Osteoblast (primary cell): ENCODE data around the gene FAM107A. TPM values are rescaled to one million over a fixed set of nuclear protein-coding genes. Genes with fewer than 3 reads are reported as not detected.

ENCODE experiments used
- DNase-seq: peaks from one replicate; pipeline ENCODE4 v3.0.0; 2011; ENCODE audit warnings: low spot score, mixed read lengths; ENCODE audit not compliant: insufficient read length; ENCODE audit errors: missing footprints
- H2AFZ ChIP-seq: 2 replicates; pipeline ENCODE4 v1.6.0; 2011; ENCODE audit warnings: mild to moderate bottlenecking, low read length
- H3K27ac ChIP-seq: 2 replicates; pipeline ENCODE4 v1.5.1; 2011; ENCODE audit warnings: mild to moderate bottlenecking, low read depth, low read length, moderate library complexity
- H3K27me3 ChIP-seq: 2 replicates; pipeline ENCODE4 v1.6.0; 2012; ENCODE audit warnings: mild to moderate bottlenecking, control low read depth, inconsistent platforms, low read length, moderate library complexity; ENCODE audit not compliant: insufficient read depth
- H3K36me3 ChIP-seq: 2 replicates; pipeline ENCODE4 v1.5.1; 2011; ENCODE audit warnings: mild to moderate bottlenecking, low read length, control low read depth, moderate library complexity; ENCODE audit not compliant: insufficient read depth
- H3K4me1 ChIP-seq: 2 replicates; pipeline ENCODE4 v1.5.1; 2011; ENCODE audit warnings: mild to moderate bottlenecking, low read length, control low read depth, moderate library complexity; ENCODE audit not compliant: insufficient read depth
- H3K4me2 ChIP-seq: 2 replicates; pipeline ENCODE4 v1.6.0; 2011; ENCODE audit warnings: mild to moderate bottlenecking, low read length; ENCODE audit not compliant: insufficient read depth
- H3K4me3 ChIP-seq: fragments of 200-600 bp; sonication (generic); 3 replicates; pipeline ENCODE4 v1.5.1; 2012; ENCODE audit warnings: mild to moderate bottlenecking, low read length, inconsistent platforms; ENCODE audit not compliant: insufficient read depth
- H3K79me2 ChIP-seq: 2 replicates; pipeline ENCODE4 v1.6.0; 2012; ENCODE audit warnings: mild to moderate bottlenecking, low read length, control low read depth, inconsistent platforms; ENCODE audit not compliant: insufficient read depth
- H3K9me3 ChIP-seq: 2 replicates; pipeline ENCODE4 v1.5.1; 2011; ENCODE audit warnings: low read depth, low read length, control low read depth
- H4K20me1 ChIP-seq: 2 replicates; pipeline ENCODE4 v1.6.0; 2012; ENCODE audit warnings: mild to moderate bottlenecking, low read length, control low read depth; ENCODE audit not compliant: insufficient read depth
- total RNA-seq: library from RNA; depleted of rRNA; stranded (reverse); fragments of >200 nt; gene quantifications from 2 replicates; pipeline ENCODE4 v1.2.3, GENCODE V29; 2012
- TF ChIP-seq, protein P1 (sequence below): IDR thresholded peaks from 2 replicates; pipeline ENCODE4 v1.5.1; 2011; ENCODE audit warnings: mild to moderate bottlenecking, low read depth, low read length, moderate library complexity; ENCODE audit errors: extremely low read depth

Gene FAM107A
- total RNA-seq, 1 donor = not detected

DNA sequence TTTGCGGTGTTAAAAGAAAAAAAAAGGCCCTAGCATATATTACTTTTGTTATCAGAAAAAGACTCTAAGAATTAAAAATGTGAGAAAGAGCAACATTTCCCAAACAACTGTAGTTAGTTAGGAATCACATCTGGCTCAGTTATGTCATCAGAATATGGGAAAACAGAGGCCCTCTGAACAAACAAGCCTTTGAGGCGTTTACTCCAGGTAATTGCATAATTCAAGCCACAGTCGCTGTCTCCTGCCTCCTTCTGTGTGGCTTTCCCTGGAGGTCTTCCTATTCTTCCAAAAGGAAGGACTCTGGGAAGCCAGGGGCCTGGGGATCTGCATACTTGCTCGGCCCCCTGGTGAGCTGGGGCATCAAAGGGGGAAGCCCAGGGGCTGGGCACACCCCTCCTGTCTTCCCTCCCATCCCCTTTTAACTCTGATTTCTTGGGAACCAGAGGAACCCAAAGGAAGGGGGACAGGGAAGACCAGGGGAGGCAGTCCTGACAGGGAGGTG is 3.7 kb upstream of the FAM107A start:
- DNase-seq = no peak
- no peaks in the 10 kb centered on the region for H3K9me3 ChIP-seq
- H3K4me3 ChIP-seq = no peak overlapping the region
- no peaks in the 10 kb centered on the region for H3K36me3 ChIP-seq
- no peak overlapping the region for H2AFZ ChIP-seq
- no peaks in the 10 kb centered on the region for H3K79me2 ChIP-seq
- no peaks in the 10 kb centered on the region for H4K20me1 ChIP-seq
- TF ChIP-seq, protein P1, sequence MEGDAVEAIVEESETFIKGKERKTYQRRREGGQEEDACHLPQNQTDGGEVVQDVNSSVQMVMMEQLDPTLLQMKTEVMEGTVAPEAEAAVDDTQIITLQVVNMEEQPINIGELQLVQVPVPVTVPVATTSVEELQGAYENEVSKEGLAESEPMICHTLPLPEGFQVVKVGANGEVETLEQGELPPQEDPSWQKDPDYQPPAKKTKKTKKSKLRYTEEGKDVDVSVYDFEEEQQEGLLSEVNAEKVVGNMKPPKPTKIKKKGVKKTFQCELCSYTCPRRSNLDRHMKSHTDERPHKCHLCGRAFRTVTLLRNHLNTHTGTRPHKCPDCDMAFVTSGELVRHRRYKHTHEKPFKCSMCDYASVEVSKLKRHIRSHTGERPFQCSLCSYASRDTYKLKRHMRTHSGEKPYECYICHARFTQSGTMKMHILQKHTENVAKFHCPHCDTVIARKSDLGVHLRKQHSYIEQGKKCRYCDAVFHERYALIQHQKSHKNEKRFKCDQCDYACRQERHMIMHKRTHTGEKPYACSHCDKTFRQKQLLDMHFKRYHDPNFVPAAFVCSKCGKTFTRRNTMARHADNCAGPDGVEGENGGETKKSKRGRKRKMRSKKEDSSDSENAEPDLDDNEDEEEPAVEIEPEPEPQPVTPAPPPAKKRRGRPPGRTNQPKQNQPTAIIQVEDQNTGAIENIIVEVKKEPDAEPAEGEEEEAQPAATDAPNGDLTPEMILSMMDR = no peak
- H3K27me3 ChIP-seq = peaks cover 11% of the 10 kb centered on the region
- no peak overlapping the region for H3K27ac ChIP-seq
- H3K4me2 ChIP-seq = no peak overlapping the region
- H3K4me1 ChIP-seq = peaks cover 6% of the 10 kb centered on the region

DNA sequence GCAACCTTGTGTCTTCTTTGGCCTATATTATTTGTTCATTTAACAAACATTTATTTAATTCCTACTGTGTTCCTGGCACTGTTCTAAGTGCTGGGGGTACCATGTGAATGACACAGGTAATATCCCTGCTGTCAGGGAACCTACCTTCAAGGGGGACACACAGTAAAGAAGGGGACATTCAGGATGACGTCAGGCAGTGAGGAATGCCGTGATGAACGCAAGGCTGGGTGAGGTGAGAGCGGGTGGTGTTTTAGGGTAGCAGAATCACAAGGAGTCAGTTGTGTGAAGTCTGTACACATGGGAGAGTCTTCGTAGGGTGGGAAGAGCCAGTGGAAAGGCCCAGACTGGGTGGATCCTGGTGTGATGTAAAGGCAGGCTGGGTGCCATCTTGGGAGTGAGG is 1.7 kb upstream of the FAM107A start:
- Histone ChIP-seq H3K36me3 (no peaks in the 10 kb centered on the region), H3K27ac (no peak overlapping the region), H2AFZ (no peak overlapping the region), H3K4me1 (peaks cover 6% of the 10 kb centered on the region), H3K4me3 (no peak overlapping the region), H3K4me2 (no peak overlapping the region), H3K79me2 (no peaks in the 10 kb centered on the region), H3K27me3 (peaks cover 10% of the 10 kb centered on the region), H4K20me1 (no peaks in the 10 kb centered on the region), H3K9me3 (no peaks in the 10 kb centered on the region)
- TF ChIP-seq, protein P1 = no peak
- no peak for DNase-seq

DNA sequence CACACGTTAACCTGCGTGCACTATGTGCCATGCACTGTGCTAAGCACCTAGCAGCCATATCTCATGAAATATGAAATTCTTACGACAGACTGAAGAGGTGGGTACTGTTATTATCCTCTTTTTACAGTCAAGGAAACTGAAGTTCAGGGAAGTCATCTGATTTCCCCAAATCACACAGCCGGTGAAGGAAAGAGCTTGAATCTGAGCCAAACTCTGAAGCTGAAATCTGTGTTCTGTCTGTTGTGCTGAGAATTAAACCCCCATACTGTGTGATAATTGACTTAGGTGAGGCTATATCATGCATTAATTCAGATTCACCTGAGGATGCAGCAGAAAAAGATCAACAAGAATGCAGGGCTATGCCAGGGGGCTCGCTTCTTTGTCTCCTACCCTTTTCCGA is 475 bp downstream of the FAM107A start:
- Histone ChIP-seq H2AFZ (no peak overlapping the region), H3K9me3 (no peaks in the 10 kb centered on the region), H3K4me1 (peaks cover 6% of the 10 kb centered on the region), H4K20me1 (no peaks in the 10 kb centered on the region), H3K27ac (no peak overlapping the region), H3K36me3 (no peaks in the 10 kb centered on the region), H3K79me2 (no peaks in the 10 kb centered on the region), H3K4me3 (no peak overlapping the region), H3K27me3 (peaks cover 8% of the 10 kb centered on the region), H3K4me2 (no peak overlapping the region)
- TF ChIP-seq, protein P1 = no peak
- DNase-seq = no peak

DNA sequence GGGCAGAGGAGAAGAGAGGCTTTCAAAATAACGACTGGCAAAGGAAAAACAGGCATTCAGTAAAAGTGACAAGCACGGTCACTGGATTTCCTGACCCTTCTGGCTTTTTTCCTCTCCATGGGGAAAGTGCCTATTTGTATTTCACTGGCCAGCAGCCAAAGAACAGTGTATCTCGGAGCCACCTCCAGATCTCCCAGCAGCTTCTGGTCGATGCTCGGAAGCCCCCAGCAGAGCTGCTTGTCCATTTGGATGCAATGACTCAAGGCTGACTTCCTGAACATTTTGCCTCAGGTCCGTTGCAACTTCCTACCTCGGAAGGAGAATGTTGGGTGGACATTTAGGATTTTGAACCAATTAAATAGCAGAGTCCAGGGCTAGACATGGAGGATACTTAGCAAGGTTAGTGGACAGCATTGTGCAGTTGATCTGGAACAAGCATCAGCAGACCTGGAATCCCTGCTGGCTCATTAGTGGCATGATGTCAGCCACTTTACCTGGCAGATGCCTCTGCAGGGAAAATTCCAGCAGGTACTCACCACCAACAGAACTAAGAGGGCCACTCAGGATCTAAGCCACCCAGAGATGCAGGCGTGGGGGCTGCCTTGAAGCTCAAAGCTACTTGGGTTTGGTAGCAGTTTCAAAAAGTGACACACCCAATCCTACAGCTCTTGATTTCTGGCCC is 1.1 kb downstream of the FAM107A start:
- H4K20me1 ChIP-seq = no peaks in the 10 kb centered on the region
- no peaks in the 10 kb centered on the region for H3K9me3 ChIP-seq
- H3K4me3 ChIP-seq = no peak overlapping the region
- peaks cover 6% of the 10 kb centered on the region for H3K4me1 ChIP-seq
- no peak overlapping the region for H3K27ac ChIP-seq
- H3K79me2 ChIP-seq = no peaks in the 10 kb centered on the region
- H2AFZ ChIP-seq = no peak overlapping the region
- no peaks in the 10 kb centered on the region for H3K36me3 ChIP-seq
- TF ChIP-seq, protein P1 = no peak
- H3K27me3 ChIP-seq = peaks cover 8% of the 10 kb centered on the region
- DNase-seq = no peak
- no peak overlapping the region for H3K4me2 ChIP-seq
